Measurements from ENCODE around the gene RANBP17. TPM values are rescaled to one million over a fixed set of nuclear protein-coding genes. Genes with fewer than 3 reads are reported as not detected.
"Not testable (repeated sequence)": the region's sequence is repeated elsewhere in the genome, so short reads cannot be mapped to it uniquely, and the experiment has no call there.

RANBP17 gene
- total RNA-seq, 2 experiments from 2014 or later: not detected

GRCh38 chr5:171032435-171032973, 170.7 kb downstream of the RANBP17 start:
- Mint-ChIP-seq H3K4me1 (no peaks in the 10 kb centered on the region), H3K4me3 (no peak overlapping the region), H3K27me3 (no peaks in the 10 kb centered on the region), H3K9me3 (ENCODE audit: low read depth) (no peaks in the 10 kb centered on the region), H3K27ac (no peak overlapping the region), H3K36me3 (ENCODE audit: low read depth) (no peaks in the 10 kb centered on the region)
- POLR2A ChIA-PET: no interaction called here
- ATAC-seq (no peak), DNase-seq (no peak)
- CTCF ChIA-PET: no interaction called here
- intact Hi-C loops (cut with DNase I, micrococcal nuclease): no loop called here

DNA sequence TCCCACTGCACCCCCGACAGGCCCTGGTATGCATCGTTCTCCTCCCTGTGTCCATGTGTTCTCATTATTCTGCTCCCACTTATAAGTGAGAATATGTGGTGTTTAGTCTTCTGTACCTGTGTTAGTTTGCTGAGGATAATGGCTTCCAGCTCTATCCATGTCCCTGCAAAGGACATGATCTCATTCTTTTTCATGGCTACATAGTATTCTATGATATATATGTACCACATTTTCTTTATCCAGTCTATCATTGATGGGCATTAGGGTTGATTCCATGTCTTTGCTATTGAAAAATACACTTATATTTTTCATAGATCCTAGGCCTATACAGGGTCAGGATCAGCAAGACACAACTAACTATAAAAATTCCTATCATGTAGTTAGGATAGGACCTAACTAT, 180.1 kb downstream of the RANBP17 start:
- H3K36me3 Mint-ChIP-seq (ENCODE audit: low read depth); H3K27me3 Mint-ChIP-seq; H3K4me3 Mint-ChIP-seq; H3K9me3 Mint-ChIP-seq (ENCODE audit: low read depth); DNase-seq; intact Hi-C loops (cut with DNase I, micrococcal nuclease); H3K4me1 Mint-ChIP-seq; POLR2A ChIA-PET; ATAC-seq; CTCF ChIA-PET; H3K27ac Mint-ChIP-seq: not testable (repeated sequence)

DNA sequence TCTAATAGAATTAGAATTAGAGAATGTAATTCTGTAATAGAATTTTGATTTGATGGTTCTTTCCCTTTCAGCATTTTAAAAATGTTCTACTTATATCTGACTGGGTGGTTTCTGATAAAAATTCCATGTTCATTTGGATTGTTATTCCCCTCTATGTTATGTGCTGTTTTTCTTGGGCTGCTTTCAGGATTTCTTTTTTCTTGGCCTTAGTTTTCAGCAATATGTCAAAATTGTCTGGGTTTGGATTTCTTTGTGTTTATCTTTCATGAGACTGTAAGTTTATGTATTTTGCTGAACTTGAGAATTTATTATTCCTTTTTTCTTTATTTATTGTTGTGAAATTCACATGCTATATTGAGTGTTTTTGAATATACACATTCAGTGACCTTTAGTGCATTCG, 189.1 kb downstream of the RANBP17 start:
- POLR2A ChIA-PET: no interaction called here
- no peak for ATAC-seq

DNA sequence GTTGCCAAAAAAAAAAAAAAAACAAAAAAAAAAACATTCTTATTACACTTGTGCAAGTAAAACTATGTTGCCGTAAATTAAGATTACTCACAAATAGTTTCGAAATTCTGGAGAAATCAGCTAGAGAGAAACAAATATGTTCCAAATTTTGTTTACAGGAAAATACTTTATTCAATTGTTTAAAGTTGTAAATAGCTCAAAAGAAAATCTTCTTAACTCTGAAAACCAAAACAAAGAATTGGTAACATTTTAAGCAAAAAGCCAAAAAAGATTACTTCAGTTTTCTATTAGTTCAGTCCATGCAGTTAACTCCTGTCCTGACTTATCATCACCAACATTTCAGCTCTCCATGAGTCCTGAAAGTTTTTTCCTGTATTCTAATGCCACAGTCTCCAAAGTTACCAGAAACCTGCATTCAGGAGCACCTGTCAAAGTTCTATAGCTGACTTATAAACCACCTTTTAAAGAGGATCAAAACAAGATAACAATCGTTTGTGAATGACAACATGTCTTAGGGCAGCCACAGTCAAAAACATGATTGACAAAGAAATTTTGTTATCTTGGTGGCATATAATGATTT, 194.1 kb downstream of the RANBP17 start:
- POLR2A ChIA-PET: no interaction called here
- peaks cover 14% of the 10 kb centered on the region for H3K9me3 Mint-ChIP-seq (ENCODE audit: low read depth)
- DNase-seq (no peak), ATAC-seq (no peak)
- CTCF ChIA-PET: no interaction called here
- intact Hi-C loops (cut with DNase I, micrococcal nuclease): no loop called here
- H3K4me1 Mint-ChIP-seq: no peaks in the 10 kb centered on the region
- H3K4me3 Mint-ChIP-seq: no peak overlapping the region
- H3K36me3 Mint-ChIP-seq (ENCODE audit: low read depth): no peaks in the 10 kb centered on the region
- no peak overlapping the region for H3K27ac Mint-ChIP-seq
- peaks cover 7% of the 10 kb centered on the region for H3K27me3 Mint-ChIP-seq

More for the DNA sequence above, 189.1 kb downstream of the RANBP17 start:
- no peak for DNase-seq
- peaks cover 7% of the 10 kb centered on the region for H3K27me3 Mint-ChIP-seq
- no peak overlapping the region for H3K4me3 Mint-ChIP-seq
- no peak overlapping the region for H3K27ac Mint-ChIP-seq
- no peaks in the 10 kb centered on the region for H3K4me1 Mint-ChIP-seq
- H3K9me3 Mint-ChIP-seq (ENCODE audit: low read depth): peaks cover 3% of the 10 kb centered on the region
- no peaks in the 10 kb centered on the region for H3K36me3 Mint-ChIP-seq (ENCODE audit: low read depth)
- CTCF ChIA-PET: no interaction called here
- intact Hi-C loops (cut with DNase I, micrococcal nuclease): no loop called here

GRCh38 chr5:171067540-171068130, 205.8 kb downstream of the RANBP17 start:
- DNase-seq (no peak), ATAC-seq (no peak)
- peaks cover 3% of the 10 kb centered on the region for H3K27me3 Mint-ChIP-seq
- peaks cover 3% of the 10 kb centered on the region for H3K36me3 Mint-ChIP-seq (ENCODE audit: low read depth)
- peaks cover 20% of the 10 kb centered on the region for H3K9me3 Mint-ChIP-seq (ENCODE audit: low read depth)
- intact Hi-C loops (cut with DNase I, micrococcal nuclease): no loop called here
- no peak overlapping the region for H3K27ac Mint-ChIP-seq
- no peak overlapping the region for H3K4me3 Mint-ChIP-seq
- POLR2A ChIA-PET: no interaction called here
- CTCF ChIA-PET: interaction anchor here (0.8 kb wide), 1 partner anchor 9 kb away, joined by 3 read pairs; no protein-coding TSS in a partner anchor
- no peaks in the 10 kb centered on the region for H3K4me1 Mint-ChIP-seq

DNA sequence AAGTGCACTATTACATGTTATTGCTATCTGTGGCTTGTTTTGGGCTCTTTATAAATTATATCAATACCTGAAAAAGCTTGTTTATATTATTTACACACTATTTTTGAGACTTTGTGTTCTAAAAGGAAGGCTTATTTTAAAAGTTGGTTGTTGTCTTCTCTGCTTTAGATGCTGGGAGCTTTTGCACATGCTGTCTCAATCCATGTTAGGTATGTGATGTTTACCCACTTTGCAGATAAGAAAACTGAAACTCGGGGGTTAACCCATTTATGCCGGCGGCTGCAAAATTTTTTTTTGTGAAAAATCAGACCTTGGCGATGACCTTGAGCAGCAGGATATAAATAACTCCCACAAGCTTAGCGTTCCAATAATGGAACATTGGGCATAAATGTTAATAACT, 212.9 kb downstream of the RANBP17 start:
- Mint-ChIP-seq H3K27me3 (peaks cover 2% of the 10 kb centered on the region), H3K9me3 (ENCODE audit: low read depth) (no peaks in the 10 kb centered on the region), H3K27ac (no peak overlapping the region), H3K36me3 (ENCODE audit: low read depth) (no peaks in the 10 kb centered on the region), H3K4me3 (no peak overlapping the region), H3K4me1 (no peaks in the 10 kb centered on the region)
- POLR2A ChIA-PET: no interaction called here
- CTCF ChIA-PET: interaction anchor here (0.8 kb wide), 1 partner anchor 594 kb away, joined by 3 read pairs; no protein-coding TSS in a partner anchor
- DNase-seq (no peak), ATAC-seq (no peak)
- intact Hi-C loops (cut with DNase I, micrococcal nuclease): no loop called here

DNA sequence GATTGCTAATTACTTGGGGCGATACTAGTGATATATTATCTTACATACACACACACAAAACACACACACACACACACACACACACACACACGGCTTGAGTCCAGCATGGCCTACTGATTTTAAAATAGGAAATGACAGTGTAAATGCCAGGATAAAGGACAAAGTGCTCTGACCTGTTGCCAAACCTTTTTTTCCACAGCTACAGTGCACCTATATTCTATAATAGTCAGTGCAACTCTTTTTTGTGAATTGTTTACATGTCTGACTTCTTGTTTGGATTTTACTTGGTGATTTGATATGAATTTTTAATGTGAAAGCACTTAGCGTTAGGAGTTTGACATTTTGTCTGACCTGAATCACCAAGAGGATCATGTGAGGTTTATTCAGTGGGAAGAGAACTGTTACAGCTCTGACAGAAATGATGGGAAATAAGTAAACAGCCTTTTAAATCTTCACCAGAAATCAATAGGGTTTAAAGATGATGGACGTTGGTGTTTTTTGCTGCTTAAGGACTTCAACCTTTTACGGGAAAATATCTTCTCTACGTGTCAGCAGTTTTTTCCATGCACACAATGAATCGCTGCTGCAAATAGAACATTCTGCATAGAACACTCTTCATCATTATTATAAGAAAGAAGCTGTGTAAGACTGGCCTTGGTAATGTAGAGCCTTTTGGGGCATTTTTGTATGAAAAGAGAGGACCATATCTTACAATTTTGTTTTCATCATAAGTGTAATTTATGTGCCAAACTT, 218.5 kb downstream of the RANBP17 start:
- DNase-seq (no peak), ATAC-seq (no peak)
- Mint-ChIP-seq H3K36me3 (ENCODE audit: low read depth) (no peaks in the 10 kb centered on the region), H3K27ac (no peak overlapping the region), H3K27me3 (no peaks in the 10 kb centered on the region), H3K9me3 (ENCODE audit: low read depth) (no peaks in the 10 kb centered on the region), H3K4me1 (no peaks in the 10 kb centered on the region), H3K4me3 (no peak overlapping the region)
- POLR2A ChIA-PET: no interaction called here
- intact Hi-C loops (cut with DNase I, micrococcal nuclease): no loop called here
- CTCF ChIA-PET: interaction anchor here (0.7 kb wide), 1 partner anchor 196 kb away, joined by 3 read pairs; no protein-coding TSS in a partner anchor

DNA sequence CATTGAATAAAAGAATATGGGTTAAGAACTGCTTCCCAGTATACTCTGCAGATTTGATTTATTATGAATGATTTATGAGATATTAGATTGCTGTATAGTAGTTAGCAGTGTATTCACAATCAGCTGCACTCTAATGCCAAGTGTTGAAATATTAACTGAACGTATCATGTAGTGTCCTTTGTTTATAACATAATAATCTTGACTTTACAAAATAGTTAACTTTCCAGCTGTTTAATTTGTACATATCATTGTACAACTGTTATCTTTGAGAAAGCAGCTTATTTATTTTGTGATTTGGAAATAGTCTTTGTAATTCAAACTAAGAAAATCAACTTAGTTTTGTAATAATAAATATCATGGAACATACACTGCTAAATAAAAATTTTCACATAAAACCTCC, 219.5 kb downstream of the RANBP17 start:
- intact Hi-C loops (cut with DNase I, micrococcal nuclease): no loop called here
- Mint-ChIP-seq H3K4me1 (no peaks in the 10 kb centered on the region), H3K27ac (no peak overlapping the region), H3K36me3 (ENCODE audit: low read depth) (no peaks in the 10 kb centered on the region), H3K9me3 (ENCODE audit: low read depth) (no peaks in the 10 kb centered on the region), H3K4me3 (no peak overlapping the region), H3K27me3 (no peaks in the 10 kb centered on the region)
- CTCF ChIA-PET: interaction anchor here (0.7 kb wide), 1 partner anchor 195 kb away, joined by 3 read pairs; no protein-coding TSS in a partner anchor
- DNase-seq: no peak
- ATAC-seq: no peak
- POLR2A ChIA-PET: no interaction called here

GRCh38 chr5:171092194-171092593, 230.4 kb downstream of the RANBP17 start:
- H3K36me3 Mint-ChIP-seq (ENCODE audit: low read depth): no peaks in the 10 kb centered on the region
- ChIA-PET POLR2A (no interaction called here), CTCF (no interaction called here)
- H3K9me3 Mint-ChIP-seq (ENCODE audit: low read depth): peaks cover 9% of the 10 kb centered on the region
- intact Hi-C loops (cut with DNase I, micrococcal nuclease): no loop called here
- no peaks in the 10 kb centered on the region for H3K27me3 Mint-ChIP-seq
- no peak for ATAC-seq
- no peaks in the 10 kb centered on the region for H3K4me1 Mint-ChIP-seq
- DNase-seq: no peak
- H3K4me3 Mint-ChIP-seq: no peak overlapping the region
- H3K27ac Mint-ChIP-seq: no peak overlapping the region

GRCh38 chr5:171093598-171093997, 231.8 kb downstream of the RANBP17 start:
- POLR2A ChIA-PET: no interaction called here
- Mint-ChIP-seq H3K4me3 (no peak overlapping the region), H3K27me3 (no peaks in the 10 kb centered on the region), H3K36me3 (ENCODE audit: low read depth) (no peaks in the 10 kb centered on the region), H3K27ac (no peak overlapping the region), H3K4me1 (no peaks in the 10 kb centered on the region), H3K9me3 (ENCODE audit: low read depth) (peaks cover 13% of the 10 kb centered on the region)
- ATAC-seq: no peak
- CTCF ChIA-PET: no interaction called here
- intact Hi-C loops (cut with DNase I, micrococcal nuclease): no loop called here
- DNase-seq: no peak

DNA sequence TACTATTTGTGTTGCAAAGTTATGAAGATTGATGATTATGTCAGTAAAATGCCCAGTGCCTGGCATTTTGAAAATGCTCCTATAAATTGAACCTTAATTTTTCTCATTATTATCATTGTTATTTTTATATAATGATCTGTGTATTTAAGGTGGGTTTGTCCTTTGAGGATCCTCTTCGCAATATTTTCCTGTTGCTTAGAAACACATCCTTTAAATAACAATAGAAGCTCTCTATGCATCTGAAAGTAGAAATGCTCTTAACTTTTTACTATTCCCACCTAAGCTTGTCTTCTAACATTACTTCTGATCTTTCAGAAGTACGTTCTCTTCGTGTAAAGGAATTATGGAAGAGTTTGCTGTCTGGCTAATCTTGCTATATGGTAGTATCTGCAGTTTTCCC, 232.5 kb downstream of the RANBP17 start:
- POLR2A ChIA-PET: no interaction called here
- DNase-seq (no peak), ATAC-seq (no peak)
- CTCF ChIA-PET: no interaction called here
- intact Hi-C loops (cut with DNase I, micrococcal nuclease): no loop called here
- Mint-ChIP-seq H3K4me3 (no peak overlapping the region), H3K36me3 (ENCODE audit: low read depth) (no peaks in the 10 kb centered on the region), H3K27me3 (peaks cover 3% of the 10 kb centered on the region), H3K27ac (no peak overlapping the region), H3K4me1 (no peaks in the 10 kb centered on the region), H3K9me3 (ENCODE audit: low read depth) (peaks cover 15% of the 10 kb centered on the region)

Measured in activated CD4-positive, alpha-beta T cell treated with anti-CD3 and anti-CD28 coated beads for 36 hours (primary cell).